GM11168 (cell line): ENCODE data around the gene ACOT8.
"Not testable (repeated sequence)": the region's sequence is repeated elsewhere in the genome, so short reads cannot be mapped to it uniquely, and the experiment has no call there.

Experiments used
- in situ Hi-C: fragments of 300-500 bp; cut with MboI; formaldehyde crosslinking; loops from one replicate; pipeline ENCODE4 v1.12.0; 2022; ENCODE audit warnings: low sequenced_read_pairs; ENCODE audit not compliant: unreplicated experiment

Gene ACOT8

GRCh38 chr20:45888681-45889080 is 31.5 kb upstream of the ACOT8 start:
- in situ Hi-C loops, result no loop called here

- in situ Hi-C loops, result no loop called here
These were observed 30.1 kb upstream of the ACOT8 start, which contains the start of gene SPATA25 for GRCh38 chr20:45887346-45887715. Gene SPATA25, minus strand, starts transcription at chr20:45887622. Its CDS starts 32 bp downstream, at chr20:45887590.

DNA sequence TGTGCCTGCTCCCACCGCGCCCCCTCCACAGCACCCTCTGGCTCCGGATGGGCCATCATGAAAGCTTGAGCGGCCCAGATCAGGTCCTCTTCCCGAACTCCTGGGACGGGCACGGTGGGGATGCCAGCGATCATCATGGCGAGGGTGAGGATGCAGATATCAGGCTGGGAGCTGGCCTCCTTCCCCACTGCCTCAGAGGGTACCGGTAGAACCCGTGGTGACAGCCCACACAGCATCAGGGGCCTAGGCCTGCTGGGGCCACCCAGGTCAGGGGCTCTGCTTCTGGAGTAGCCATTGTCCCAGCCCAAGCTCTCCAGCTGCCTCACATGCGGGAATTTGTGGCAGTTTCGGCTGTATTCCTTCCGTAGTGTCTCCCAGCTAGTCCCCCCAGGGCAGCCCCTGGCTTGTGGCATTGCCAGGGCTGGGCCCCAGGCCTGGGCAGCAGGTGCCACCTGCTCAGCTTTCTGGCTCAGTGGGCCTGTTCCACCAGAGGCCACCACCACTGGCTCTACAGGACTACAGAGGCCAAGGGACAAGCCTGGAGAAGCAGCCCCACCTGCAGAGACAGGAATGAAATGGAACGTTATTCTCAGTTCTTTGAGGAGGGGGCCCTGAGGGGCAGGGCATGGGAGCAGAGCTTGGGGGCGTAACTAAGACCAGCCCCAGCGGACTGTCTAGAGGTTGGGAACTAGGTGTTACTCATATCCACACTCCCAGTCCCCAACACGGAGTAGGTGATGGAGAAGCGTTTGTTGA is 29.6 kb upstream of the ACOT8 start:
- in situ Hi-C loops, result no loop called here

- in situ Hi-C loops, result no loop called here
These were observed 25.9 kb upstream of the ACOT8 start for GRCh38 chr20:45883100-45883469.

DNA sequence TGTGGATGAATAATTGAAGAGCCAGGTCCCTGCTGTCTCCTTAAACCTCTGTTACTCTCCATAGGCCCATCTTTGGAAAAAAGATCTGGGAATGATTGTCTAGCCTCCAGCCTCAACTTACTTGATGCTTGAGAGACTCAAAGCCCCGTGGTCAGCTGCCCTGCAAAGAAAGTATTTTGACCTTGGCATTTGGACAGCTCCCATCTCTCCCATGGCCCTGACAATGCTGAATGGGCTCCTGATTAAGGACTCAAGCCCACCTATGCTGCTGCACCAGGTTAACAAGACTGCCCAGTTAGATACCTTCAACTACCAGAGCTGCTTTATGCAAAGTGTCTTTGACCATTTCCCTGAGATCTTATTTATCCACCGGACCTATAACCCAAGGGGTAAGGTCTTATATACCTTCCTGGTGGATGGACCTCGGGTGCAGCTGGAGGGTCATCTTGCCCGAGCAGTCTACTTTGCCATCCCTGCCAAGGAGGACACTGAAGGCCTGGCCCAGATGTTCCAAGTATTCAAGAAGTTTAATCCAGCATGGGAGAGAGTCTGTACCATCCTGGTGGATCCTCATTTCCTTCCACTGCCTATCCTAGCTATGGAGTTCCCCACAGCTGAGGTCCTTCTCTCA is 25.4 kb upstream of the ACOT8 start:
- in situ Hi-C loops, result no loop called here

DNA sequence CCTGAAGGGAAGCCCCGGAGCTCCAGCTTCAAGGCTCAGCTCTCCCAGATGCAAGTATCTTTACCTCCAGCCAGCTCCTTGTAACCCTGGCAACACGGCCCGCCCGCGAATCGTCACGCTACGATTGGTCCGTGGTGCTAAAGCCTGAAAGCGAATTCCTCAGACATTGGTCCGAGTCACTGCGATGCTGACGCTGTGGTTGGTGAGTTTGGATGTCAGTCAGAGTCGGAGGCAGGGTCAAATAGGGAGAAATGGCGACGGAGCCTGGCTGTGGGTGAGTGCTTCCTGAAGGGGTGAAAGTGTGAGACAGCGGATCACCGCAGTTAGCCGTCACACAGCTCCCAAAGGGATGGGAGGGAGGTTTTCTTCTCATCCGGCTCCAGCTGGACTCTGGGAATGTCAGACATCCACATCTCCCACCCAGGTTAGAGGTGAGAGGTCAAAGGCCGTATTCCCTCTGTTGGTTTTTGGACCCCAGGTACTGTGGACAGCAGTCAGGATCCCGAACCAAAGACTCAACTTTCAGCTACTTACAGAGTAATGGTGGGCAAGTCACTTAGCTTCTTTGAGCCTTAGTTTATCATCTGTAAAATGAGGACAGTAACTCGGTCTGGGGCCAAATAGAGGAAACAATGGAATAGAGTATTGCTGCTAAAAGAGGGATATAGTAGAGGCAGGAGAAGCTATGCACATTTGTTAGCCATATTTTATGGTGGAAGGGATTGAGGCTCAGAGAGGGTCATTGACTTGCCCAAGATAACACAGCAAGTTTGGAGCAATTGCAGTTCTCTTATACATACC is 24.0 kb upstream of the ACOT8 start, which contains the start of gene ZSWIM1:
Gene ZSWIM1 (plus strand): TSS at position 240 of the 801 bp plus-strand sequence. CDS start 1,366 bp downstream, outside the sequence.
- in situ Hi-C loops, result no loop called here

DNA sequence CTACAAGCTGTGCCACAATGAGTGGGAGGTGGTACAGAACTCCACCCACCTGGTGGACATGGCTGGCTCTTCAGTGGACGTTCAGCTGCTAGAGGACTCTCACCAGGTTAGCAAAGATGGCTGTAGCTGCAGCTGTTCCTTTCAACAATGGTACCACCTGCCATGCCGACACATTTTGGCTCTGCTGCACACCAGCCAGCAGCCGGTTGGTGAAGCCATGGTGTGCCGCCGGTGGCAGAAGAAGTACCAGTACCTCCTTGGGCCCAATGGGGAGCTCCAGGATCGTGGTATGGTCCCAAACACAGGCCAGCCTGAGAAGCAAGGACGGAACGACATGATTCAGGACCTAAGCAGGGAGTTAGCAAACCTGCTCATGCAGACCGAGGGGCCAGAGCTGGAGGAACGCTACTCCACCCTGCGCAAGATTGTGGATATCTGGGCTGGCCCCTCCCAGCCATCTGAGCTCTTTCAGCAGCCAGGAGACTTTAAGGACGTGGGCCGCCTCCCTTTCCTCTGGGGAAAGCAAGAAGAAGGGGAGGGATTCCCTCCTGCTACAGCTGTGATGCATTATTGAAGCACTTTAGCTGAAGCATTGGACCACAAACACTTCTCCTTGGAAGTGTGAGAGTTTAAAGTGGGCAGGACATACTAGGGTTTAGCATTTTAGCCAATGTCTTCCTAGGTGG is 21.0 kb upstream of the ACOT8 start:
- in situ Hi-C loops, result no loop called here

- in situ Hi-C loops, result no loop called here
These were observed 17.4 kb upstream of the ACOT8 start for GRCh38 chr20:45874576-45874975.

DNA sequence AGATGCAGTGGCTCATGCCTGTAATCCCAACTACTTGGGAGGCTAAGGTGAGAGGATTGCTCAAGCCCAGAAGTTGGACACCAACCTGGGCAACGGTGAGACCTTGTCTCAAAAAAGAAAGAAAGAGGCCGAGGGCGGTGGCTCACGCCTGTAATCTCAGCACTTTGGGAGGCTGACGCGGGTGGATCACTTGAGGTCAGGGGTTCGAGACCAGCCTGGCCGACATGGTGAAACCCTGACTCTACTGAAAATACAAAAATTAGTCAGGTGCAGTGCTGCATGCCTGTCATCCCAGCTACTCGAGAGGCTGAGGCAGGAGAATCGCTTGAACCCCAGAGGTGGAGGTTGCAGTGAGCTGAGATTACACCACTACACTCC is 16.9 kb upstream of the ACOT8 start:
- in situ Hi-C loops, result not testable (repeated sequence)

DNA sequence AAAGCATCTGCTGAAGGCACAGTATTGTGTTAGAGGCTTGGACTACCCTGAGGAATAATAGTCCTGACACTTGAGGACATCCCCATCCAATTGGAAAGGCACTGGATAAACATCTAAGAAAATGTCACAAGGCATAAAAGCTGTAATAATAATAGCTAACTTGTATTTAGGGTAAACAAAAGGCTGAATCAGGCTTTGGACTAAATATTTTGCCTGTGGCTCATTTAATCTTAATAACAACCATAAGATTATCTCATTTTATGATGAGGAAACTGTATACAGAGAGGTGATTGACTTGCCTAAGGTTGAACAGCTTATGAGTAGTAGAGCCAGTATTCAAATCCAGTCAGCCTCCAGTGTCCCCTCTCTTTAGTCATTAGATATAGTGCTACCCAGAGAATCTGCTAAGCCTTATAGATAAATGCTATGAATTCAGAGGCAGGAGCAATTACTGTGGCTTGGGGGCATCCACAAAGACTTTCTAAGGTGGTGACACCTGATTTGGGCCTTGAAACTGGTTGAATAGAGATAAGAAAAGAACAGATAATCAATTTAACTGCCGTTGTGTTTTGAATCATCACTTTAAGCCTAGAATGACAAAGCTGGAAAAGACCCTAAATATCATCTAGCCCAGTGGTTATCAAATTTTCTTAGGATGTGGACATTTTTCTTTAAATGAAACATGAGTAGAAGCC is 16.4 kb upstream of the ACOT8 start:
- in situ Hi-C loops, result no loop called here

- in situ Hi-C loops, result no loop called here
These were observed 15.4 kb upstream of the ACOT8 start for GRCh38 chr20:45872626-45873025.

DNA sequence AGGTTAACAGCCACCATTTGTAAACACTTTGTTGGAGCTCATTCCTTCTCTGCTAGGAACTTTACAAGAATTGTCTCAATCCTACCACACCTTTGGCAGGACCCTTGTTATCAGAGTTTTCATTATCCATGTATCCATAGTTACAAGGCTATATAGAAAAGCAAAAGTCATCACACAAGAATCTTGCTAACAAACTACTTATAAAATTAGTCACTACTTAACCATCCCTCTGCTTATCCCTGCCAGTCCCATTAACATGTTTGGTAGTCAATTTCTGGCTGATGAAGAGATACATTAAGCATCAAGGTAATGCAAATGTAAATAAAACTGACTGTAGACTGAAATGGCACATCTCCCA is 10.6 kb upstream of the ACOT8 start:
- in situ Hi-C loops, result no loop called here

DNA sequence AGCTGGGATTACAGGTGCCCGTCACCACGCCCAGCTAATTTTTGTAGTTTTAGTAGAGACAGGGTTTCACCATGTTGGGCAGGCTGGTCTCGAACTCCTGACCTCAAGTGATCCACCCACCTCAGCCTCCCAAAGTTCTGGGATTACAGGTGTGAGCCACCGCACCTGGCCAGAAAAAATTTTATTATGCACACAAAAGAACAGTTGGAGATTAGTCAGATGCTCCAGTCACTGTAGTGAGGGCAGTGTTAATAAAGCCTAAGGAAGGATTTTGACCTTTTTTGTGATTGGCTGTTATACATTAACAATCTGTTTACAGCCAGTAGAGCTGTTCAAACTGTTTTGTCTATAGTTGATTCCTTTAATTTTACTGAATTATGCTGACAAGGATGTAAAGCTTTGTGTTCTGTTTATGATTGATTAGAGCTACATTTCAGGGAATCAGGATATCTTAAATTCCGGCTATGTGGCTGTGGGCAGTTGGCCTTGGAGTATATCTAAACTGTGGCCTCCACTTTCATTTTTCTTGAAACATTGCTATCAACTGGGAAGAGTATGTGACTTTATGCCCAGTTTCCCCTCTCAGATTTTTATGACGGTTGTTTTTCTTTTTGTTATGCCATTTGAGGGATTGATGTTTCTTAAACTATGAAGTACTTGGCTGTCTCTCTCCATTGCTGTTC is 10.1 kb upstream of the ACOT8 start:
- in situ Hi-C loops, result no loop called here

GRCh38 chr20:45866454-45866853 is 9.3 kb upstream of the ACOT8 start:
- in situ Hi-C loops, result no loop called here

- in situ Hi-C loops, result no loop called here
These were observed 6.6 kb upstream of the ACOT8 start for GRCh38 chr20:45863543-45864470.

DNA sequence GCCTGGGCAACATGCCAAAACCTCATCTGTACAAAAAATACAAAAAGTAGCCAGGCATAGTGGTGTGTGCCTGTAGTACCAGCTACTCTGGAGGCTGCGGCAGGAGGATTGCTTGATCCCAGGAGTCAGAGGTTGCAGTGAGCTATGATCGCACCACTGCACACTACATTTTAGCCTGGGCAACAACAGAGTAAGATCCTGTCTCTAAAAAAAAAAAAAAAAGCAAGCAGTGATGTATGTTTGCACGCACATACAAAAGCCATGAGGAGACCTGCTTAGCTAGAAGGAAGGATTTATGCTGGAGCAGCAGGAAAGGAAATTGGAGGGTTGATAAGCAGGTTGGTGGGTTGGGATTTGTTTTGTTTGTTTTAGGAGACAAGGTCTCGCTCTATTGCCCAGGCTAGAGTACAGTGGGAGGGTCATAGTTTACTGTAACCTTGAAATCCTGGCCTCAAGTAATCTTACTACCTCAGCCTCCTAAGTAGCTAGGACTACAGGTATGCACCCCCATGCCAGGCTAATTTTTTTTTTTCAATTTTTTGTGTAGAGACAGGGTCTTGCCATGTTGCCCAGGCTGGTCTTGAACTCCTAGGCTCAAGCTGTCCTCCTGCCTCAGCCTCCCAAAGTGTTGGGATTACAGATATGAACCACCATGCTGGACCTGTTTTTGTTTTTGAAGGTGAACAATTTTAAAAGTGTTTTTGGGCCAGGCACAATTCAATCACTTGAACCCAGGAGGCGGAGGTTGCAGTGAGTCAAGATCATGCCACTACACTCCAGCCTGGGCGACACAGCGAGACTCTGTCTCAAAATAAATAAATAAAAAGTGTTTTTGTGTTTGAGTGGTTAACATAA is 4.3 kb upstream of the ACOT8 start:
- in situ Hi-C loops, result no loop called here

- in situ Hi-C loops, result no loop called here
These were observed 3.5 kb upstream of the ACOT8 start for GRCh38 chr20:45860560-45861220.
